ENCODE data around the gene REPS1.

REPS1 gene

DNA sequence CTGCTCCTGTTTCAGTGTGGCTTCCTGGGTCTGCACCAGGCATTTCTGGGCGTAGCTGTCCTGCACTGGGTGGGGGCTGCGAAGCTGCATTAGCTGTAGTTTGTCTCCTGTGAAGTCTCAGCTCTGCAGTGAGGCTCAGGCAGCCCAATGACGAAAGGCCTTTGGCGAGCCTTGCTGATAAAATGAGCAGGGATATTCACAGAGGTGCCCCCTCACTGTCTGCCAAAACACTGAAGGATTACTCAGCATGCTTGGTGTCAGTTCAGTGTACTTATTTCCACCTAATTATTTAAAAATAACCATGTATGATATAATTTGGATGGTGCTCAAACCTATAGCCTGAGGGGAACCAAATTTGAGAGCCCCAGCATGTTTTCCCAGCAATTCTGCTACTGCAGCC, 118.7 kb downstream of the REPS1 start:
- Histone ChIP-seq H3K9me3 (ENCODE audit: control insufficient read depth in 5 of 5, low read length in 5 of 5) (no peaks in the 10 kb centered on the region), H3K27me3 (ENCODE audit: control insufficient read depth in 5 of 5, insufficient read depth in 4 of 5, low read length in 5 of 5) (no peaks in the 10 kb centered on the region), H3K27ac (ENCODE audit: low read depth, low read length) (no peak overlapping the region), H3K4me3 (ENCODE audit: low read depth in 1 of 5, low read length in 5 of 5) (no peak overlapping the region), H3K36me3 (ENCODE audit: control insufficient read depth in 5 of 5, insufficient read depth in 5 of 5, low read length in 5 of 5) (no peaks in the 10 kb centered on the region), H3K4me1 (ENCODE audit: control insufficient read depth in 5 of 5, insufficient read depth in 5 of 5, low read length in 5 of 5) (no peaks in the 10 kb centered on the region), H3K9ac (ENCODE audit: low read length in 5 of 5) (no peak overlapping the region)

DNA sequence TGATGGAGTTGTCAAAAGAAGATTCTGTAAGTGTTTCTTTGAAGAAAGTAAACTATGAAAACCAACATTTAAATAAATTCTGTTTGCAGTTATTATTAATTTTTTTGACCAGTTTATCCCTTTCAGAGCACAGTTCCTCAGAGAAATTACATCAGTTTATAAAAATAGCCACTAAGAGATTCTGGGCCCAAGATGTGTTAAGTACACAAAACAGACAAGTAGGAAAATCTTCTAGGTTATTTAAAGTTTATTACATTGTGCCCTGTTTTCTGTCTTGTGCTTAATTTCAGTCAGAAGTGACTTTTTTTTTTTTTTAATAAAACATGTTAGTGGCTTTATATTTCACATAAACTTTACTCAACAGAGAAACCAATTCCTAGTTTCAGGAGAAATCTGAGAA, 119.9 kb downstream of the REPS1 start:
- Histone ChIP-seq H3K4me3 (ENCODE audit: low read depth in 1 of 5, low read length in 5 of 5) (no peak overlapping the region), H3K27me3 (ENCODE audit: control insufficient read depth in 5 of 5, insufficient read depth in 4 of 5, low read length in 5 of 5) (no peaks in the 10 kb centered on the region), H3K27ac (ENCODE audit: low read depth, low read length) (no peak overlapping the region), H3K36me3 (ENCODE audit: control insufficient read depth in 5 of 5, insufficient read depth in 5 of 5, low read length in 5 of 5) (no peaks in the 10 kb centered on the region), H3K9me3 (ENCODE audit: control insufficient read depth in 5 of 5, low read length in 5 of 5) (no peaks in the 10 kb centered on the region), H3K4me1 (ENCODE audit: control insufficient read depth in 5 of 5, insufficient read depth in 5 of 5, low read length in 5 of 5) (no peaks in the 10 kb centered on the region), H3K9ac (ENCODE audit: low read length in 5 of 5) (no peak overlapping the region)

DNA sequence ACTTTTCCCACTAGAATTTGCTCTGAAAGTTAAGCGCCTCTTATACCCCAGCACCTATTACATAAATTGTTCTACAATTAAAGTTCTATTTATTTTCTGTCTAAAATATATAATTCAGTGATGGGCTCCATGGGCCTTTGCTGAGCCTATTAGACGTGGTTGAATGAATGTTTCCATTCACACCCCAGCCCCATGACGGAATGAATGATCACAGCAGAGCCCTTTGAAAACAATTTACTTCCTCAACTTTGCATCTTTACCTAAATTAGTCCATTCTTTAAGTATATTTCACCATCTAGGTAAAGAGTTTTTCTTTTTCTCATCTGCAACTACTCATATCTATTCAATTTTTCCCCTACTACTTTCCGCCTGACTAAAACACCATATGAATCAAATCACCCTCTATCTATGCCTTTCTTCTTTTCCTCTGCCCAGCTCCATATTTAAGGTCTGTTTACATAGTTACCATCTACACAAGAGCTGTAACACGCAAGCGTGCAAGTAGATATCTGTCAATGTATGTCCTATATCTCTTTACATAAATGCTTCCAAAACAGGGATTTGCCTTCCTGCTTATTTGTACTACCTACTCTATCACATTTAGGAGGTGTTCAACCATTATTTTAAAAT, 122.5 kb downstream of the REPS1 start:
- Histone ChIP-seq H3K27me3 (ENCODE audit: control insufficient read depth in 5 of 5, insufficient read depth in 4 of 5, low read length in 5 of 5) (no peaks in the 10 kb centered on the region), H3K9ac (ENCODE audit: low read length in 5 of 5) (no peak overlapping the region), H3K4me1 (ENCODE audit: control insufficient read depth in 5 of 5, insufficient read depth in 5 of 5, low read length in 5 of 5) (no peaks in the 10 kb centered on the region), H3K36me3 (ENCODE audit: control insufficient read depth in 5 of 5, insufficient read depth in 5 of 5, low read length in 5 of 5) (no peaks in the 10 kb centered on the region), H3K4me3 (ENCODE audit: low read depth in 1 of 5, low read length in 5 of 5) (no peak overlapping the region), H3K9me3 (ENCODE audit: control insufficient read depth in 5 of 5, low read length in 5 of 5) (no peaks in the 10 kb centered on the region), H3K27ac (ENCODE audit: low read depth, low read length) (no peak overlapping the region)

DNA sequence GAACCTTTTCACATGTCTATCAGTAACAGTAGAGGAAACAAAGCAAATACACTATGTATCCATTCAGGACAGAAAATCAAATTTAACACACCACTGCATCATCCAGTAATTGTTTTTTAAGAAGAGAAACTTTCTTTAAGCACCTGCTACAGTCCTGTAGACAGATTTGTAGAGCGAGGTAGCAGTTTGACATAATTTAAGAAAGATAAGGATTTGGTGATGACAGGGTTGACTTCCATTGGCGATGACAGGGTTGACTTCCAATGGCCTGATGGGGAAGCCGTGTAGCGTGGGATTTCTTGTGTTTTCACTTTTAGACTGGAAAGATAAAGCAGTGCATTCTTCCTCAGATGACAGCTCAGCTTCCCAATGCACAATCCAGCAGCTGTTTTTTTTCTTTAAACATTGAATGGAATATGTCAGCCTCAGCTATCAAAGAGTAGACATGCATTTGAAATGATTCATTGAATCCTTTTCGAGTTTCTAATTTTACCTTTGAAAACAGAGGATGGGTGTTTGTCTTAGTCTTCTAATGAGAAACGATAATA, 123.6 kb downstream of the REPS1 start:
- Histone ChIP-seq H3K36me3 (ENCODE audit: control insufficient read depth in 5 of 5, insufficient read depth in 5 of 5, low read length in 5 of 5) (no peaks in the 10 kb centered on the region), H3K4me3 (ENCODE audit: low read depth in 1 of 5, low read length in 5 of 5) (no peak overlapping the region), H3K27ac (ENCODE audit: low read depth, low read length) (no peak overlapping the region), H3K4me1 (ENCODE audit: control insufficient read depth in 5 of 5, insufficient read depth in 5 of 5, low read length in 5 of 5) (no peaks in the 10 kb centered on the region), H3K9me3 (ENCODE audit: control insufficient read depth in 5 of 5, low read length in 5 of 5) (no peaks in the 10 kb centered on the region), H3K9ac (ENCODE audit: low read length in 5 of 5) (no peak overlapping the region), H3K27me3 (ENCODE audit: control insufficient read depth in 5 of 5, insufficient read depth in 4 of 5, low read length in 5 of 5) (no peaks in the 10 kb centered on the region)

DNA sequence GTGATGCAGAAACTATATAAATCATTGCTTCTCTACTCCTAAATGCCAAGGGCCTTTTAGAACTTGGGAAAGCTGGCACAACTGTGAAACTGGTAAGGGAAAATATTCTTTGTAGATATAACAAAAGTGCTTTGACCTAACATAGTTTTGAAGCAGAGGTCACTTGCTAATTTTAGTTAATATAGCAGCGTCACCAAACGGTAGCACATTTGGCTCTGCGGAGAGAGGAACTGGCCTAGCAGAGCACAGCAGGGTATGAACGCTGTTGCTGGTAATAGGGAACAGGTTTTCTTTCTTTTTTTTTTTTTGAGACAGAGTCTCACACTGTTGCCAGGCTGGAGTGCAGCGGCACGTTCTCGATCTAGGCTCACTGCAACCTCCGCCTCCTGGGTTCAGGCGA, 124.7 kb downstream of the REPS1 start:
- Histone ChIP-seq H3K4me3 (ENCODE audit: low read depth in 1 of 5, low read length in 5 of 5) (no peak overlapping the region), H3K9ac (ENCODE audit: low read length in 5 of 5) (no peak overlapping the region), H3K36me3 (ENCODE audit: control insufficient read depth in 5 of 5, insufficient read depth in 5 of 5, low read length in 5 of 5) (no peaks in the 10 kb centered on the region), H3K9me3 (ENCODE audit: control insufficient read depth in 5 of 5, low read length in 5 of 5) (no peaks in the 10 kb centered on the region), H3K27ac (ENCODE audit: low read depth, low read length) (no peak overlapping the region), H3K4me1 (ENCODE audit: control insufficient read depth in 5 of 5, insufficient read depth in 5 of 5, low read length in 5 of 5) (no peaks in the 10 kb centered on the region), H3K27me3 (ENCODE audit: control insufficient read depth in 5 of 5, insufficient read depth in 4 of 5, low read length in 5 of 5) (no peaks in the 10 kb centered on the region)

DNA sequence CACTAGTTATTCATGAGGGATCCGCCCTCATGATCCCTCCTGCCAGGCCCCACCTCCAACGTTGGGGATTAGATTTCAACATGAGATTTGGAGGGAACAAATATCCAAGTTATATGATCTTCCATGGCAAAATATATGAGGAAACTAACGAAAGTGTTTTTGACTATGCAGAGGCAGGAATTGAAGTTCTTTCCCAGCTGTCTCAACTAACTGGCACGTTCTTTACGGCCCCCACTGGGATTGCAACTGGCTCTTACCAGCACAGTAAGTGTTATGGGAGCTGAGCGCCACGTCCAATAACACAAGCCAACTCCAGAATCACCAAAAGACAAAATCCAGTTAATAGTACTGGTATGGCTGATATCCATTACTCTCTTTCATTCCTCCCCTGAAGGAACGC, 125.6 kb downstream of the REPS1 start:
- H3K9ac ChIP-seq (ENCODE audit: low read length in 5 of 5), result no peak overlapping the region
- H3K4me3 ChIP-seq (ENCODE audit: low read depth in 1 of 5, low read length in 5 of 5), result no peak overlapping the region
- H3K9me3 ChIP-seq (ENCODE audit: control insufficient read depth in 5 of 5, low read length in 5 of 5), result no peaks in the 10 kb centered on the region
- no peak overlapping the region for H3K27ac ChIP-seq (ENCODE audit: low read depth, low read length)
- no peaks in the 10 kb centered on the region for H3K27me3 ChIP-seq (ENCODE audit: control insufficient read depth in 5 of 5, insufficient read depth in 4 of 5, low read length in 5 of 5)
- no peaks in the 10 kb centered on the region for H3K4me1 ChIP-seq (ENCODE audit: control insufficient read depth in 5 of 5, insufficient read depth in 5 of 5, low read length in 5 of 5)
- H3K36me3 ChIP-seq (ENCODE audit: control insufficient read depth in 5 of 5, insufficient read depth in 5 of 5, low read length in 5 of 5), result no peaks in the 10 kb centered on the region

DNA sequence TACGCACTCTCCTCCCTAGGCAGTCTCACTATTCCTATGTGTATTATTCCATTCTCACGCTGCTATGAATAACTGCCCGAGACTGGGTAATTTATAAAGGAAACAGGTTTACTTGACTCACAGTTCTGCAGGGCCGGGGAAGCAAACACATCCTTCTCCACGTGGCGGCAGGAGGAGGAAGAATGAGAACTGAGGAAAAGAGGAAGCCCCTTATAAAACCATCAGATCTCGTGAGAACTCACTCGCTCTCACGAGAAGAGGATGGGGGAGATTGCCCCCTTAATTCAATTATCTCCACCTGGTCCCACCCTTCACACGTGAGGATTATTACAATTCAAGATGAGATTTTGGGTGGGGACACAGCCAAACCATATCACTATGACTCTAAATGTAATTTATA, 130.3 kb downstream of the REPS1 start:
- Histone ChIP-seq H3K27me3 (ENCODE audit: control insufficient read depth in 5 of 5, insufficient read depth in 4 of 5, low read length in 5 of 5) (no peaks in the 10 kb centered on the region), H3K4me1 (ENCODE audit: control insufficient read depth in 5 of 5, insufficient read depth in 5 of 5, low read length in 5 of 5) (no peaks in the 10 kb centered on the region), H3K27ac (ENCODE audit: low read depth, low read length) (no peak overlapping the region), H3K36me3 (ENCODE audit: control insufficient read depth in 5 of 5, insufficient read depth in 5 of 5, low read length in 5 of 5) (no peaks in the 10 kb centered on the region), H3K9ac (ENCODE audit: low read length in 5 of 5) (no peak overlapping the region), H3K9me3 (ENCODE audit: control insufficient read depth in 5 of 5, low read length in 5 of 5) (no peaks in the 10 kb centered on the region), H3K4me3 (ENCODE audit: low read depth in 1 of 5, low read length in 5 of 5) (no peak overlapping the region)

DNA sequence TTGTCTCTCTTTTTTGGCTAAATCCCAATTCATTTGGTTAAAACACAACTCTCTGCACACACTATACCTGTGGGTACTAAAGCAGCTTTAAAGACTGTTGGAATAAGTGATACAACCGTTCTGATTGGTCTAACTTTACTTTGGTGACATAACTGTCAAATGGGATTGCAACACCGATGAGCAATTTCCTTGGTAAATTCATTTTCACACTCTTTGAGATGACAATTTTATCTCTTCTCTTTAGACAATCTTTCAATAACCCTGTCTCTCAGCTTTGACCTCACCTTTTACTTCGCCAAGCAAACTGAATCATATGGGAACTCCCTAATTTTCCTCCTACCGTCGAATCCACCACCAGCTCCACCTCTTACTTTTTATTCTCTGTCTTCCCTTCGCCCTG, 131.4 kb downstream of the REPS1 start:
- H3K4me3 ChIP-seq (ENCODE audit: low read depth in 1 of 5, low read length in 5 of 5), result no peak overlapping the region
- no peak overlapping the region for H3K9ac ChIP-seq (ENCODE audit: low read length in 5 of 5)
- H3K4me1 ChIP-seq (ENCODE audit: control insufficient read depth in 5 of 5, insufficient read depth in 5 of 5, low read length in 5 of 5), result no peaks in the 10 kb centered on the region
- no peaks in the 10 kb centered on the region for H3K36me3 ChIP-seq (ENCODE audit: control insufficient read depth in 5 of 5, insufficient read depth in 5 of 5, low read length in 5 of 5)
- no peak overlapping the region for H3K27ac ChIP-seq (ENCODE audit: low read depth, low read length)
- no peaks in the 10 kb centered on the region for H3K9me3 ChIP-seq (ENCODE audit: control insufficient read depth in 5 of 5, low read length in 5 of 5)
- no peaks in the 10 kb centered on the region for H3K27me3 ChIP-seq (ENCODE audit: control insufficient read depth in 5 of 5, insufficient read depth in 4 of 5, low read length in 5 of 5)
